Endodermal cell (in vitro differentiated cells): Measurements from ENCODE around the gene MAST2. TPM values are rescaled to one million over a fixed set of nuclear protein-coding genes. Genes with fewer than 3 reads are reported as not detected.

ENCODE experiments used
- DNase-seq: peaks from one replicate; pipeline ENCODE4 v3.0.0-alpha.2; 2017
- H3K27ac ChIP-seq: 2 replicates; pipeline ENCODE4 v1.5.1; 2013; ENCODE audit warnings: mild to moderate bottlenecking, low read depth, low read length, moderate library complexity
- H3K27me3 ChIP-seq: 2 replicates; pipeline ENCODE4 v1.6.1; 2013; ENCODE audit warnings: mild to moderate bottlenecking, low read length, moderate library complexity; ENCODE audit not compliant: insufficient read depth, control insufficient read depth, poor library complexity, severe bottlenecking
- H3K36me3 ChIP-seq: 2 replicates; pipeline ENCODE4 v1.7.0; 2013; ENCODE audit warnings: mild to moderate bottlenecking, low read length, moderate library complexity; ENCODE audit not compliant: control insufficient read depth, insufficient read depth
- H3K4me1 ChIP-seq: one replicate; pipeline ENCODE4 v1.7.0; 2013; ENCODE audit warnings: low read length; ENCODE audit not compliant: control insufficient read depth, insufficient read depth
- H3K4me3 ChIP-seq: 2 replicates; pipeline ENCODE4 v1.5.1; 2013; ENCODE audit warnings: mild to moderate bottlenecking, low read length, moderate library complexity
- H3K9ac ChIP-seq: 2 replicates; pipeline ENCODE4 v1.6.1; 2013; ENCODE audit warnings: mild to moderate bottlenecking, low read length, moderate library complexity; ENCODE audit not compliant: poor library complexity, severe bottlenecking; ENCODE audit errors: extremely low read depth
- H3K9me3 ChIP-seq: 2 replicates; pipeline ENCODE4 v1.6.1; 2013; ENCODE audit warnings: mild to moderate bottlenecking, low read length, moderate library complexity; ENCODE audit not compliant: control insufficient read depth
- H3K27ac Mint-ChIP-seq: 2 replicates; pipeline ENCODE4 v1.8.0; 2020; ENCODE audit warnings: mixed read lengths
- H3K27me3 Mint-ChIP-seq: 2 replicates; pipeline ENCODE4 v1.8.0; 2021; ENCODE audit warnings: mild to moderate bottlenecking, mixed read lengths; ENCODE audit not compliant: insufficient read depth
- H3K36me3 Mint-ChIP-seq: 2 replicates; pipeline ENCODE4 v1.8.0; 2020; ENCODE audit warnings: low read depth, mixed read lengths
- H3K4me1 Mint-ChIP-seq: 2 replicates; pipeline ENCODE4 v1.8.0; 2020; ENCODE audit warnings: mixed read lengths
- H3K4me3 Mint-ChIP-seq: 2 replicates; pipeline ENCODE4 v1.8.0; 2020; ENCODE audit warnings: mild to moderate bottlenecking, moderate library complexity, mixed read lengths
- H3K9me3 Mint-ChIP-seq: 2 replicates; pipeline ENCODE4 v1.8.0; 2020; ENCODE audit warnings: mild to moderate bottlenecking, mixed read lengths
- WGBS, 2 experiments: methylation state at CpG; one replicate each; pipeline versions ENCODE4 v1.1.5 to v1.1.7; 2013; ENCODE audit warnings: missing lambda C conversion rate in 2 of 2, mixed read lengths in 1 of 2; ENCODE audit not compliant: insufficient coverage in 1 of 2, insufficient read length in 1 of 2; 5-methylcytosine and 5-hydroxymethylcytosine counted together
- total RNA-seq, 2 donors: library from RNA; stranded (reverse); fragmentation: NEBNext Ultra II Directional in 1 of 2; extraction: Animal tissue kit (Norgen Biotek cat#: 25700) in 1 of 2; gene quantifications; 2 replicates in 1 of 2; 3 replicates in 1 of 2; pipeline ENCODE4 v1.2.1, GENCODE V29; 2021
- TF ChIP-seq, protein P1 (sequence below): fragments of 200-600 bp; sonication (generic); conservative IDR thresholded peaks from 2 replicates; pipeline ENCODE4 v1.5.0; 2021; ENCODE audit warnings: antibody characterized with exemption, mild to moderate bottlenecking

MAST2 gene
- total RNA-seq, 2 donors from 2014 or later: 46.3 to 60.7 TPM

- Histone ChIP-seq H3K4me1 (no peaks in the 10 kb centered on the region), H3K9me3 (no peaks in the 10 kb centered on the region), H3K4me3 (no peak overlapping the region), H3K27me3 (no peaks in the 10 kb centered on the region), H3K27ac (no peak overlapping the region), H3K9ac (no peak overlapping the region), H3K36me3 (no peaks in the 10 kb centered on the region)
- 92 to 93% methylated on average over 3 of the region's 3 CpGs for WGBS, 2 experiments
- TF ChIP-seq, protein P1, sequence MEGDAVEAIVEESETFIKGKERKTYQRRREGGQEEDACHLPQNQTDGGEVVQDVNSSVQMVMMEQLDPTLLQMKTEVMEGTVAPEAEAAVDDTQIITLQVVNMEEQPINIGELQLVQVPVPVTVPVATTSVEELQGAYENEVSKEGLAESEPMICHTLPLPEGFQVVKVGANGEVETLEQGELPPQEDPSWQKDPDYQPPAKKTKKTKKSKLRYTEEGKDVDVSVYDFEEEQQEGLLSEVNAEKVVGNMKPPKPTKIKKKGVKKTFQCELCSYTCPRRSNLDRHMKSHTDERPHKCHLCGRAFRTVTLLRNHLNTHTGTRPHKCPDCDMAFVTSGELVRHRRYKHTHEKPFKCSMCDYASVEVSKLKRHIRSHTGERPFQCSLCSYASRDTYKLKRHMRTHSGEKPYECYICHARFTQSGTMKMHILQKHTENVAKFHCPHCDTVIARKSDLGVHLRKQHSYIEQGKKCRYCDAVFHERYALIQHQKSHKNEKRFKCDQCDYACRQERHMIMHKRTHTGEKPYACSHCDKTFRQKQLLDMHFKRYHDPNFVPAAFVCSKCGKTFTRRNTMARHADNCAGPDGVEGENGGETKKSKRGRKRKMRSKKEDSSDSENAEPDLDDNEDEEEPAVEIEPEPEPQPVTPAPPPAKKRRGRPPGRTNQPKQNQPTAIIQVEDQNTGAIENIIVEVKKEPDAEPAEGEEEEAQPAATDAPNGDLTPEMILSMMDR: no peak
- H3K36me3 Mint-ChIP-seq: peaks cover 7% of the 10 kb centered on the region
- no peak for DNase-seq
- no peak overlapping the region for H3K27ac Mint-ChIP-seq
- no peak overlapping the region for H3K4me3 Mint-ChIP-seq
- peaks cover 6% of the 10 kb centered on the region for H3K9me3 Mint-ChIP-seq
- peaks cover 6% of the 10 kb centered on the region for H3K4me1 Mint-ChIP-seq
- no peaks in the 10 kb centered on the region for H3K27me3 Mint-ChIP-seq
Observed at GRCh38 chr1:45859221-45859620, 55.8 kb downstream of the MAST2 start.

GRCh38 chr1:45862008-45862407, 58.6 kb downstream of the MAST2 start:
- Mint-ChIP-seq H3K27ac (no peak overlapping the region), H3K4me1 (peaks cover 2% of the 10 kb centered on the region), H3K9me3 (peaks cover 6% of the 10 kb centered on the region), H3K4me3 (no peak overlapping the region), H3K36me3 (peaks cover 7% of the 10 kb centered on the region), H3K27me3 (no peaks in the 10 kb centered on the region)
- Histone ChIP-seq H3K4me1 (no peaks in the 10 kb centered on the region), H3K36me3 (no peaks in the 10 kb centered on the region), H3K27ac (no peak overlapping the region), H3K9me3 (no peaks in the 10 kb centered on the region), H3K27me3 (no peaks in the 10 kb centered on the region), H3K4me3 (no peak overlapping the region), H3K9ac (no peak overlapping the region)
- no peak for DNase-seq
- TF ChIP-seq, protein P1: no peak

DNA sequence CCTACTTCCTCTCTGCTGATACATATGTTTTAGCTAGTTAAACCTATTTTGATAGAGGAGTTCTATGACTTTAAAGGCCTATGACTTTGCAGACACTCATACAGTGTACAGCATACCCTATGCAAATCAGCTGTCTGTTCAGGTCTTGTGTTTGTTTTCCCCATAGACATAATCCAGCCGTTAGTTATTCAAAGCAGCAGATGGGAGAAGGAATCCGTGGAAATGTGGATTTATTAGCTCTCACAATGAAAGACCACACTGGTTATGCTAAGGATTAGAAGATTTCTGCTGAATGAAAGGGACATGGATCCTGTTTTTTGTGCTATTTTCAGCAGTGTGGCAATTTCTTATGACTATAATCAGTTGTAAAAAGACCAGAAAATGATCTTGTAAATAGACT, 59.8 kb downstream of the MAST2 start:
- Mint-ChIP-seq H3K9me3 (peaks cover 1% of the 10 kb centered on the region), H3K27me3 (no peaks in the 10 kb centered on the region), H3K4me3 (no peak overlapping the region), H3K4me1 (peaks cover 2% of the 10 kb centered on the region), H3K27ac (no peak overlapping the region), H3K36me3 (no peaks in the 10 kb centered on the region)
- Histone ChIP-seq H3K9me3 (no peaks in the 10 kb centered on the region), H3K27me3 (no peaks in the 10 kb centered on the region), H3K9ac (no peak overlapping the region), H3K36me3 (no peaks in the 10 kb centered on the region), H3K4me3 (no peak overlapping the region), H3K4me1 (no peaks in the 10 kb centered on the region), H3K27ac (peak overlapping the region; percentile 76)
- DNase-seq: no peak
- TF ChIP-seq, protein P1: no peak
- WGBS, 2 experiments: 81 to 96% methylated on average over 2 of the region's 2 CpGs
